ENCODE measurements around the gene MRPL33.

MRPL33 gene

GRCh38 chr2:27806311-27807059 lies 35.0 kb downstream of the MRPL33 start:
- H3K4me1 ChIP-seq (ENCODE audit: low read depth, poor library complexity, severe bottlenecking) = peaks cover 30% of the 10 kb centered on the region

DNA sequence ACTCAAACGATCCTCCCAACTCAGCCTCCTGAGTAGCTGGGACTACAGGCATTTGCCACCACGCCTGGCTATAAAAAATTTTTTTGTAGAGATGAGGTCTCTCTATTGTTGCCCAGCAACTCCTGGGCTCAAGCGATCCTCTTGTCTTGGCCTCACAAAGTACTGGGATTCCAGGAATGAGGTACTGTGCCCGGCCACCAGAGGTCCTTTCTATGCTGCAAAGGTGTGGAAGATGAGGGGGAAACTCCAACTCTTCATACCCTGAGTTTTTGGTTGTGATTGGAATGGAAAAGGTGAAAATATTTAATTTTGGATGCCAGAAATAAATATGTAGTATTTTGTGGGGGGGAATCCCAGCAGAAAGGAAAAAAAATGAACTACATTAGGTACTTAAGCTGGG lies 36.0 kb downstream of the MRPL33 start:
- Histone ChIP-seq H2AFZ (ENCODE audit: low read depth) (no peak overlapping the region), H3K36me3 (ENCODE audit: insufficient read depth) (no peaks in the 10 kb centered on the region), H4K20me1 (ENCODE audit: insufficient read depth) (no peaks in the 10 kb centered on the region), H3K4me3 (IDR thresholded peaks at IDR 0.05; ENCODE audit: insufficient read depth, low read depth, low read length) (no peak overlapping the region), H3K27me3 (ENCODE audit: insufficient read depth, low read depth) (no peaks in the 10 kb centered on the region), H3K9ac (no peak overlapping the region), H3K79me2 (ENCODE audit: insufficient read depth, low read depth) (no peaks in the 10 kb centered on the region), H3K4me2 (no peak overlapping the region), H3K4me1 (ENCODE audit: low read depth, poor library complexity, severe bottlenecking) (peaks cover 30% of the 10 kb centered on the region), H3K27ac (no peak overlapping the region)
- TF ChIP-seq, protein P1, sequence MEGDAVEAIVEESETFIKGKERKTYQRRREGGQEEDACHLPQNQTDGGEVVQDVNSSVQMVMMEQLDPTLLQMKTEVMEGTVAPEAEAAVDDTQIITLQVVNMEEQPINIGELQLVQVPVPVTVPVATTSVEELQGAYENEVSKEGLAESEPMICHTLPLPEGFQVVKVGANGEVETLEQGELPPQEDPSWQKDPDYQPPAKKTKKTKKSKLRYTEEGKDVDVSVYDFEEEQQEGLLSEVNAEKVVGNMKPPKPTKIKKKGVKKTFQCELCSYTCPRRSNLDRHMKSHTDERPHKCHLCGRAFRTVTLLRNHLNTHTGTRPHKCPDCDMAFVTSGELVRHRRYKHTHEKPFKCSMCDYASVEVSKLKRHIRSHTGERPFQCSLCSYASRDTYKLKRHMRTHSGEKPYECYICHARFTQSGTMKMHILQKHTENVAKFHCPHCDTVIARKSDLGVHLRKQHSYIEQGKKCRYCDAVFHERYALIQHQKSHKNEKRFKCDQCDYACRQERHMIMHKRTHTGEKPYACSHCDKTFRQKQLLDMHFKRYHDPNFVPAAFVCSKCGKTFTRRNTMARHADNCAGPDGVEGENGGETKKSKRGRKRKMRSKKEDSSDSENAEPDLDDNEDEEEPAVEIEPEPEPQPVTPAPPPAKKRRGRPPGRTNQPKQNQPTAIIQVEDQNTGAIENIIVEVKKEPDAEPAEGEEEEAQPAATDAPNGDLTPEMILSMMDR (conservative IDR thresholded peaks at IDR 0.05; ENCODE audit: low read depth, low read length) = peak; percentile 34; the same call in 1 of the 2 replicates

More at GRCh38 chr2:27806311-27807059, 35.0 kb downstream of the MRPL33 start:
- H3K36me3 ChIP-seq (ENCODE audit: insufficient read depth) = no peaks in the 10 kb centered on the region
- H4K20me1 ChIP-seq (ENCODE audit: insufficient read depth) = no peaks in the 10 kb centered on the region
- H3K27me3 ChIP-seq (ENCODE audit: insufficient read depth, low read depth) = no peaks in the 10 kb centered on the region
- H3K9ac ChIP-seq = no peak overlapping the region
- no peak overlapping the region for H3K4me3 ChIP-seq (IDR thresholded peaks at IDR 0.05; ENCODE audit: insufficient read depth, low read depth, low read length)
- no peak overlapping the region for H3K4me2 ChIP-seq
- TF ChIP-seq, protein P1 (conservative IDR thresholded peaks at IDR 0.05; ENCODE audit: low read depth, low read length) = no peak
- H3K27ac ChIP-seq = no peak overlapping the region
- no peak overlapping the region for H2AFZ ChIP-seq (ENCODE audit: low read depth)
- H3K79me2 ChIP-seq (ENCODE audit: insufficient read depth, low read depth) = no peaks in the 10 kb centered on the region

DNA sequence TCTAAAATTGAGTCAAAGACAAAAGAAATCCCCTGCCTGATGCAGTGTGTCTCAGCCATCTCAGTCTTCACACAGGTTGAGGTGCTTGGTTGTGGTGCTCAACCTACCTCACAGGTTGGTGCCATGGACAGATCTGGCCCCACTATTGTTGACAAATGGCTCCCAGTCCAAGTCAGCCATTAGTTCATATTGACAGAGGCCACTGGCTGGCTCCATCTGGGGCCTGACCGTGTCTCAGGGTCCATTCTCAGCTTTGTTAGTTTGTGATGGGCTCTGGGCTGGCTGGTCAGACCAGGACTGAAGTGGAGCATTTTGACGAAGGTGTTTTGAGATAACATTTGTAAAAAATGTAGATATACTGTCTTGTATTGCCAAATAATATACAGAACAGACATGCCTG lies 36.9 kb downstream of the MRPL33 start:
- Histone ChIP-seq H3K27me3 (ENCODE audit: insufficient read depth, low read depth) (no peaks in the 10 kb centered on the region), H2AFZ (ENCODE audit: low read depth) (no peak overlapping the region), H3K36me3 (ENCODE audit: insufficient read depth) (no peaks in the 10 kb centered on the region), H3K4me3 (IDR thresholded peaks at IDR 0.05; ENCODE audit: insufficient read depth, low read depth, low read length) (no peak overlapping the region), H3K9ac (no peak overlapping the region), H4K20me1 (ENCODE audit: insufficient read depth) (no peaks in the 10 kb centered on the region), H3K4me2 (no peak overlapping the region), H3K79me2 (ENCODE audit: insufficient read depth, low read depth) (no peaks in the 10 kb centered on the region), H3K27ac (no peak overlapping the region), H3K4me1 (ENCODE audit: low read depth, poor library complexity, severe bottlenecking) (peaks cover 27% of the 10 kb centered on the region)
- TF ChIP-seq, protein P1 (conservative IDR thresholded peaks at IDR 0.05; ENCODE audit: low read depth, low read length) = no peak

- H2AFZ ChIP-seq (ENCODE audit: low read depth) = no peak overlapping the region
- H3K9ac ChIP-seq = no peak overlapping the region
- H4K20me1 ChIP-seq (ENCODE audit: insufficient read depth) = no peaks in the 10 kb centered on the region
- no peak overlapping the region for H3K27ac ChIP-seq
- H3K4me1 ChIP-seq (ENCODE audit: low read depth, poor library complexity, severe bottlenecking) = peaks cover 22% of the 10 kb centered on the region
- H3K36me3 ChIP-seq (ENCODE audit: insufficient read depth) = no peaks in the 10 kb centered on the region
- no peaks in the 10 kb centered on the region for H3K79me2 ChIP-seq (ENCODE audit: insufficient read depth, low read depth)
- no peaks in the 10 kb centered on the region for H3K27me3 ChIP-seq (ENCODE audit: insufficient read depth, low read depth)
- no peak overlapping the region for H3K4me3 ChIP-seq (IDR thresholded peaks at IDR 0.05; ENCODE audit: insufficient read depth, low read depth, low read length)
- H3K4me2 ChIP-seq = no peak overlapping the region
- TF ChIP-seq, protein P1 (conservative IDR thresholded peaks at IDR 0.05; ENCODE audit: low read depth, low read length) = no peak
Measured at GRCh38 chr2:27808984-27809383, 37.5 kb downstream of the MRPL33 start.
